ENCODE measurements around the gene RERE.

DNA sequence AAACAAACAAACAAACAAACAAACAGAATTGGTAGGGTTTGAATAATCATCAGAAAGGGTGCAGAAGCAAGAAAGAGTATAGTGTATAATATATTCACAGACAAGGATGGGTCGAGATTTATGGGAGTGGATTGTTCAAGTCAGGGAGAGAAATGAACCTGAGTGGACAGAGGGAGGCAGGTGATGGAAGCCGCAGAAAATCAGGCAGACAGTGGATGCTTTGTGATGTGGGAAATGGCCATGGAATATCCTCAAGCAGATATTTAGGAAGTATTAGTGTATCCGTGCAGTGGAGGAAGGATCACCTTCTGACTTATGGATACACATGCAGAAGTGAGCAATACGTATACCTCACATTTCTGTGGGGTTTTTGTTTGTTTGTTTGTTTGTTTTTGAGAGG, 513.6 kb downstream of the RERE start:
- TF ChIP-seq, protein P1, sequence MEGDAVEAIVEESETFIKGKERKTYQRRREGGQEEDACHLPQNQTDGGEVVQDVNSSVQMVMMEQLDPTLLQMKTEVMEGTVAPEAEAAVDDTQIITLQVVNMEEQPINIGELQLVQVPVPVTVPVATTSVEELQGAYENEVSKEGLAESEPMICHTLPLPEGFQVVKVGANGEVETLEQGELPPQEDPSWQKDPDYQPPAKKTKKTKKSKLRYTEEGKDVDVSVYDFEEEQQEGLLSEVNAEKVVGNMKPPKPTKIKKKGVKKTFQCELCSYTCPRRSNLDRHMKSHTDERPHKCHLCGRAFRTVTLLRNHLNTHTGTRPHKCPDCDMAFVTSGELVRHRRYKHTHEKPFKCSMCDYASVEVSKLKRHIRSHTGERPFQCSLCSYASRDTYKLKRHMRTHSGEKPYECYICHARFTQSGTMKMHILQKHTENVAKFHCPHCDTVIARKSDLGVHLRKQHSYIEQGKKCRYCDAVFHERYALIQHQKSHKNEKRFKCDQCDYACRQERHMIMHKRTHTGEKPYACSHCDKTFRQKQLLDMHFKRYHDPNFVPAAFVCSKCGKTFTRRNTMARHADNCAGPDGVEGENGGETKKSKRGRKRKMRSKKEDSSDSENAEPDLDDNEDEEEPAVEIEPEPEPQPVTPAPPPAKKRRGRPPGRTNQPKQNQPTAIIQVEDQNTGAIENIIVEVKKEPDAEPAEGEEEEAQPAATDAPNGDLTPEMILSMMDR (IDR thresholded peaks at IDR 0.05): no peak
- TF ChIP-seq POLR2A (IDR thresholded peaks at IDR 0.05): no peak

Data from body of pancreas (tissue), 4 donors.